ENCODE measurements around the gene POLE. TPM values are rescaled to one million over a fixed set of nuclear protein-coding genes. Genes with fewer than 3 reads are reported as not detected.
A peak's percentile ranks its signal among the peaks of the same experiment; 100 is the strongest.

Gene POLE
- total RNA-seq, 4 donors from 2014 or later: 32.2 to 133 (median 44.4) TPM

- DNase-seq (ENCODE audit: low spot score in 2 of 2): no peak
- no peaks in the 10 kb centered on the region for H3K9me3 ChIP-seq
- TF ChIP-seq CTCF (IDR thresholded peaks at IDR 0.05) (no peak), EP300 (IDR thresholded peaks at IDR 0.05) (no peak), POLR2A (IDR thresholded peaks at IDR 0.05) (no peak)
- H3K36me3 ChIP-seq: no peaks in the 10 kb centered on the region
- no peak overlapping the region for H3K27ac ChIP-seq
- peaks cover 0 to 72% of the 10 kb centered on the region in 2 donors for H3K27me3 ChIP-seq
- H3K4me1 ChIP-seq: peaks cover 0 to 28% (median 13%) of the 10 kb centered on the region in 4 donors
- H3K4me3 ChIP-seq: peak overlapping the region in 3 of 4 donors; percentile 19 to 38 (median 31)
- WGBS, 2 donors: 5 to 6% methylated on average over 21 to 25 of the region's 58 CpGs
Measured at GRCh38 chr12:132597333-132598316, 89.5 kb downstream of the POLE start.

- H3K4me1 ChIP-seq: peaks cover 0 to 25% (median 12%) of the 10 kb centered on the region in 4 donors
- H3K9me3 ChIP-seq: no peaks in the 10 kb centered on the region
- WGBS, 2 donors: 80 to 84% methylated on average over 18 of the region's 18 CpGs
- no peak overlapping the region for H3K27ac ChIP-seq
- TF ChIP-seq CTCF (IDR thresholded peaks at IDR 0.05) (no peak), EP300 (IDR thresholded peaks at IDR 0.05) (no peak), POLR2A (IDR thresholded peaks at IDR 0.05) (no peak)
- no peaks in the 10 kb centered on the region for H3K36me3 ChIP-seq
- DNase-seq (ENCODE audit: low spot score in 2 of 2): no peak
- H3K4me3 ChIP-seq: no peak overlapping the region
- H3K27me3 ChIP-seq: peaks cover 0 to 63% of the 10 kb centered on the region in 2 donors
Measured at GRCh38 chr12:132596016-132596415, 91.1 kb downstream of the POLE start.

- TF ChIP-seq POLR2A (IDR thresholded peaks at IDR 0.05) (no peak), CTCF (IDR thresholded peaks at IDR 0.05) (no peak), EP300 (IDR thresholded peaks at IDR 0.05) (no peak)
- H3K9me3 ChIP-seq: no peaks in the 10 kb centered on the region
- H3K27me3 ChIP-seq: peaks cover 0 to 57% of the 10 kb centered on the region in 2 donors
- no peak for DNase-seq (ENCODE audit: low spot score in 2 of 2)
- H3K4me3 ChIP-seq: no peak overlapping the region
- H3K27ac ChIP-seq: no peak overlapping the region
- WGBS, 2 donors: 70 to 77% methylated on average over 11 of the region's 11 CpGs
- H3K36me3 ChIP-seq: no peaks in the 10 kb centered on the region
- H3K4me1 ChIP-seq: peaks cover 0 to 17% (median 5%) of the 10 kb centered on the region in 4 donors
Measured at GRCh38 chr12:132595183-132595582, 92.0 kb downstream of the POLE start.

- H3K27ac ChIP-seq: no peak overlapping the region
- peaks cover 0 to 13% (median 5%) of the 10 kb centered on the region in 4 donors for H3K4me1 ChIP-seq
- TF ChIP-seq POLR2A (IDR thresholded peaks at IDR 0.05) (no peak), CTCF (IDR thresholded peaks at IDR 0.05) (no peak), EP300 (IDR thresholded peaks at IDR 0.05) (no peak)
- DNase-seq (ENCODE audit: low spot score in 2 of 2): peak; percentile 50 to 74
- no peaks in the 10 kb centered on the region for H3K36me3 ChIP-seq
- H3K9me3 ChIP-seq: peaks cover 0 to 2% (median 0%) of the 10 kb centered on the region in 4 donors
- peaks cover 0 to 53% of the 10 kb centered on the region in 2 donors for H3K27me3 ChIP-seq
- H3K4me3 ChIP-seq: no peak overlapping the region
- WGBS, 2 donors: 8 to 14% methylated on average over 11 of the region's 11 CpGs
Measured at GRCh38 chr12:132593938-132594358, 93.2 kb downstream of the POLE start.

GRCh38 chr12:132593521-132593920 is 93.6 kb downstream of the POLE start:
- no peak overlapping the region for H3K4me3 ChIP-seq
- WGBS, 2 donors: 52 to 60% methylated on average over 17 of the region's 18 CpGs

More at GRCh38 chr12:132593521-132593920, 93.6 kb downstream of the POLE start:
- Histone ChIP-seq H3K9me3 (peaks cover 0 to 4% (median 0%) of the 10 kb centered on the region in 4 donors), H3K27me3 (peaks cover 0 to 53% of the 10 kb centered on the region in 2 donors), H3K27ac (no peak overlapping the region), H3K36me3 (no peaks in the 10 kb centered on the region), H3K4me1 (peaks cover 0 to 9% (median 5%) of the 10 kb centered on the region in 4 donors)
- TF ChIP-seq CTCF (IDR thresholded peaks at IDR 0.05): no peak
- TF ChIP-seq EP300 (IDR thresholded peaks at IDR 0.05): no peak
- no peak for TF ChIP-seq POLR2A (IDR thresholded peaks at IDR 0.05)
- DNase-seq (ENCODE audit: low spot score in 2 of 2): no peak
